GM06990 (cell line): ENCODE data around the gene MKX.

Experiments used
- DNase-seq: peaks from one replicate; pipeline ENCODE4 v3.0.0-alpha.2; 2011; ENCODE audit not compliant: insufficient read length; ENCODE audit errors: extremely low read depth
- H3K27me3 ChIP-seq: replicated peaks from 2 replicates; pipeline ENCODE4 v1.6.0; 2011; ENCODE audit warnings: low read length; ENCODE audit not compliant: control insufficient read depth, insufficient read depth
- H3K36me3 ChIP-seq: 2 replicates; pipeline ENCODE4 v1.5.1; 2011; ENCODE audit warnings: low read length; ENCODE audit not compliant: control insufficient read depth, insufficient read depth
- H3K4me3 ChIP-seq: replicated peaks from 2 replicates; pipeline ENCODE4 v1.5.1; 2011; ENCODE audit warnings: low read depth, mild to moderate bottlenecking, control low read depth, low read length
- TF ChIP-seq, protein P1 (sequence below): IDR thresholded peaks from 2 replicates; pipeline ENCODE4 v1.5.1; 2011; ENCODE audit warnings: low read length, control low read depth, mild to moderate bottlenecking, inconsistent platforms; ENCODE audit not compliant: insufficient read depth, poor library complexity, severe bottlenecking

The MKX gene

DNA sequence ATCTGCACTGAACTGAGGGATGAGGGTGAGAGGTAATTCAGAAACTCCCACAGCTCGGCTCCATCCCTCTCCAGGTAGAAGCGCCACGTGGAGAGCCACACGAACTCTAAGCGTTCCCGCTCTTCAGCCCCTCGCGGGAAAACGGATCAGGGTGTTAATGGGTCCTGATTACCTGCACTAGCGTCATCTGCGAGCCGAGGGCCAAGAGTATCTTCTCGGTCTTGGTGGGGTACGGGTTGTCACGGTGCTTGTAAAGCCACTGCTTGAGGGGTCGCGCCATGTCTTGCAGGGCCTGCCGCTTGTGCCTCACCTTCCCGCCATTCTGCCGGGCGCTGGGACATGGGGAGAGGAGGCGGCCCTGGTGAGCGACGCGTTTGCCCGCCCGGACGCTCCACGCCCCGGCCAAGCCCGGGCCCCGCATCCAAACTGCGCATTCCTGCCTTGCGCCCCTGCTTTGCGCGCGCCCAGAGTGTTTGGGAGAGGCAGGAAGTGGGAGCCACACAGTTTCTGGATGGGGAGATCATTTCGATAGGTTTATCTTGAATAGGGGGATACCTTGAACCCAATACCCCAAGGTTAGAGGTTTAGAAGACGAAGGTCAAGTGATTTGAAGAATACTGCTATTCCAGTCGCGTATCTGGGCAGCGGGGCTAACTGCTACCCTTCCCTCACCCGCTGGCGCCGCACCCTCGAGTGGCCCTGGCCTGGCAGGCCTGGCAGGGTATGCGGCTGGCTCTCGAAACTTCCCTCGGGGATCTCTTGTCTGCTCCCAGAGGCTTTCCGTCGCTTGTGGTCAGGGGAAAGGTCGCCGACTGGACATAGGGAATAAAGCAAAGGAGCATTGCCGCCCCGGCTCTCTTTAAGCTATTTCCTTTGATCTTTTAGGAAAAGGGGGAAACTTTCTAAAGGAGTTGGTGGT is 4.2 kb downstream of the MKX start:
- H3K27me3 ChIP-seq = no peaks in the 10 kb centered on the region; the same call in 1 of the 2 replicates
- TF ChIP-seq, protein P1, sequence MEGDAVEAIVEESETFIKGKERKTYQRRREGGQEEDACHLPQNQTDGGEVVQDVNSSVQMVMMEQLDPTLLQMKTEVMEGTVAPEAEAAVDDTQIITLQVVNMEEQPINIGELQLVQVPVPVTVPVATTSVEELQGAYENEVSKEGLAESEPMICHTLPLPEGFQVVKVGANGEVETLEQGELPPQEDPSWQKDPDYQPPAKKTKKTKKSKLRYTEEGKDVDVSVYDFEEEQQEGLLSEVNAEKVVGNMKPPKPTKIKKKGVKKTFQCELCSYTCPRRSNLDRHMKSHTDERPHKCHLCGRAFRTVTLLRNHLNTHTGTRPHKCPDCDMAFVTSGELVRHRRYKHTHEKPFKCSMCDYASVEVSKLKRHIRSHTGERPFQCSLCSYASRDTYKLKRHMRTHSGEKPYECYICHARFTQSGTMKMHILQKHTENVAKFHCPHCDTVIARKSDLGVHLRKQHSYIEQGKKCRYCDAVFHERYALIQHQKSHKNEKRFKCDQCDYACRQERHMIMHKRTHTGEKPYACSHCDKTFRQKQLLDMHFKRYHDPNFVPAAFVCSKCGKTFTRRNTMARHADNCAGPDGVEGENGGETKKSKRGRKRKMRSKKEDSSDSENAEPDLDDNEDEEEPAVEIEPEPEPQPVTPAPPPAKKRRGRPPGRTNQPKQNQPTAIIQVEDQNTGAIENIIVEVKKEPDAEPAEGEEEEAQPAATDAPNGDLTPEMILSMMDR = no peak
- H3K36me3 ChIP-seq = no peaks in the 10 kb centered on the region
- peak; percentile 3 for DNase-seq
- H3K4me3 ChIP-seq = no peak overlapping the region

DNA sequence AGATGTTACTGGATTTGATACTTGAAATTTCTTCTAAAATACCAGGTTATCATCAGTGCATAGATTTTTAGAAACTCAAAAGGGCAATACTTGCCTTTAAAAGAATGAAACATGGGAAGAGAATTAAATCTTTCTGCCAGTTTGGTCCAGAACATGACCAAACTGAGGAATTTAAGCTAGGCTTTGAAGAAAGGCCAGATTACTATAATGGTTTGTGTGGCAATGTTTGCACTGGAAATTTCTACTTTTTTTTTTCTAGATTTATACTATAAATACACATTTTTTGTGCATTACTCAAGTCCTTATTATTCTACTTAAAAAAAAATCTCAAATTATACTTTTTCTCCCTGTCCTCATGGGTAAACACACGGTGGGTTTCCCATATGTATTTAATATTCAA is 9.2 kb downstream of the MKX start:
- TF ChIP-seq, protein P1 = no peak
- DNase-seq = no peak
- Histone ChIP-seq H3K27me3 (no peaks in the 10 kb centered on the region), H3K36me3 (no peaks in the 10 kb centered on the region), H3K4me3 (no peak overlapping the region)

DNA sequence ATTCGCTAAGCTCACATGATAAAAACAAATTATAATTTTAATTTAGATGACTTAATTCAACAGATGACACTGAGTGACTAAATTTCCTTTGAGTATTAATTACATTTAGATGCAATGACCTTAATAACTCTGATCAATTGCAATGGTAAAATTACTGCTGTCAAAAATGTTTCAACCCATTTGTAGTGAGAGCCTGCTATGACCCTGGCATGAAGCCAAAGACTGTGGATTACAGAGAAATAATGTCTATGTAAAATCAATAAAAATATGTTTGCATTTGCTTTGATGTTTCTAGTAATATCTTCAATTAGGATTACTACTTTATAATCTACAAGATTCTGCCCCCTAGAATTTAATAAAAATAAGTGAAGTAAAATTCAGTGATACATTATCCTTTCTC is 15.6 kb downstream of the MKX start:
- no peaks in the 10 kb centered on the region for H3K36me3 ChIP-seq
- no peak for DNase-seq
- TF ChIP-seq, protein P1 = no peak
- no peaks in the 10 kb centered on the region; the same call in 1 of the 2 replicates for H3K27me3 ChIP-seq
- H3K4me3 ChIP-seq = no peak overlapping the region

DNA sequence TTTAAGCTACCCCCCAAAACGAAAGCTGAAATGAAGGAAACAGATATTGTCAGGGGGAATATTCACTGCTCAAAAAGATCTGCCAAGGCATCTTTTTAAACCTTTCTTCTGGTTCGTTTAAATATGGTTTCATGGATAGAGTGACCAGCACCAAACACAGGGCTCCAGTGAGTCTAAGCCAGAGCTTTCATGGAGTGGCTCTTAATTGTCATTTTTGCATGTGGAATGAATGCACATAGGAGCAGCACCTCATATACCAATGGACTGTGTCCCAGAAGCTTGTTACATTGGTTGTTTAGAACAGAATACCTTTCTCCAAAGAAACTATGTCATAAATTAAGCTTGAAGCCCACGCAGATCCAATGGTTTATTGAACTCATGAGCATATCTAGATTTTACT is 17.3 kb downstream of the MKX start:
- Histone ChIP-seq H3K4me3 (no peak overlapping the region), H3K27me3 (no peaks in the 10 kb centered on the region; the same call in 1 of the 2 replicates), H3K36me3 (no peaks in the 10 kb centered on the region)
- DNase-seq = no peak
- TF ChIP-seq, protein P1 = no peak

DNA sequence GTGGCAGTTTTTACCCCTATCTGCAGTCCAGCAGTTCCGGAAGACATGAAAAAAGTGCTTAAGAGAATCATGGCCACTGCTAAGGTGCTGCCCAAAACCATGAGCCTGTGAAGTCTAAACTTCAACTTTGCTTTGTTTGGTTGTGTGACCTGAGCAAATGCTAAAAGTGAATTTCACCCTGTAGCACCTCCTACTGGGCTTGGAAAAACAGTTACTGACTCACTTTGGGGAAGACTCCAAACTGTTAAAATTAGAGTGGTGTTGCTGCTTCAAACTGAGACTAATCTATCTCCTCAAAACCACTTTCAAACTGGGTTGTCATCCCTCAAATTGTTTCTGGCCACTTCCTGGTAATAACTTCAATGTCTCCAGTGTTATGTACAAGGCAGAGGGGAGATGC is 21.3 kb downstream of the MKX start:
- TF ChIP-seq, protein P1 = peak; percentile 3
- Histone ChIP-seq H3K4me3 (no peak overlapping the region), H3K27me3 (no peaks in the 10 kb centered on the region; the same call in 1 of the 2 replicates), H3K36me3 (no peaks in the 10 kb centered on the region)
- DNase-seq = no peak
